Measurements from ENCODE around the gene RWDD1.

GRCh38 chr6:116542426-116542825 lies 28.9 kb upstream of the RWDD1 start:
- TF ChIP-seq ZNF274 (IDR thresholded peaks at IDR 0.05; ENCODE audit: low read depth, low read length), result no peak
- no peak for TF ChIP-seq YY1 (IDR thresholded peaks at IDR 0.05; ENCODE audit: insufficient read depth, insufficient read length)

Data from NT2/D1 (cell line).